ENCODE data around the gene MAPK14. TPM values are rescaled to one million over a fixed set of nuclear protein-coding genes. Genes with fewer than 3 reads are reported as not detected.

The MAPK14 gene
- total and polyA plus RNA-seq, 2 donors (not counting 1 experiment from before 2014, with no cell fraction given), result 55.9 to 57.8 TPM

GRCh38 chr6:36042618-36043260 is 15.1 kb downstream of the MAPK14 start:
- Histone ChIP-seq H4K20me1 (ENCODE audit: control insufficient read depth, extremely low read depth, insufficient read depth, low read length) (peaks cover 2% of the 10 kb centered on the region), H3K4me3 (replicated peaks in 1 of 4; ENCODE audit: control extremely low read depth in 1 of 4, insufficient read depth in 1 of 4, low read depth in 3 of 4, low read length in 4 of 4) (no peak overlapping the region), H3K4me2 (ENCODE audit: extremely low read depth, insufficient read depth, low read length) (no peak overlapping the region), H3K36me3 (ENCODE audit: control insufficient read depth, insufficient read depth, low read length) (no peaks in the 10 kb centered on the region), H2AFZ (ENCODE audit: low read length) (no peak overlapping the region), H3K27me3 (ENCODE audit: control insufficient read depth, insufficient read depth, low read length) (no peaks in the 10 kb centered on the region), H3K27ac (ENCODE audit: insufficient read depth, low read length) (no peak overlapping the region), H3K9me3 (ENCODE audit: control insufficient read depth, insufficient read depth, low read depth, low read length) (no peaks in the 10 kb centered on the region), H3K4me1 (ENCODE audit: control insufficient read depth, extremely low read depth, insufficient read depth, low read length) (peaks cover 2% of the 10 kb centered on the region), H3K9ac (ENCODE audit: insufficient read depth, low read length) (no peak overlapping the region), H3K79me2 (ENCODE audit: control insufficient read depth, insufficient read depth, low read length) (peaks cover 84% of the 10 kb centered on the region)
- TF ChIP-seq EZH2 (IDR thresholded peaks at IDR 0.05; ENCODE audit: low read length, missing control alignments), result no peak
- TF ChIP-seq CTCF (conservative IDR thresholded peaks at IDR 0.05 in 1 of 2, IDR thresholded peaks at IDR 0.05 in 1 of 2; ENCODE audit: low read depth in 1 of 2, low read length in 2 of 2), result no peak
- no peak for DNase-seq (ENCODE audit: low read depth in 2 of 2)

- no peak for DNase-seq (ENCODE audit: low read depth in 2 of 2)
- Histone ChIP-seq H3K79me2 (ENCODE audit: control insufficient read depth, insufficient read depth, low read length) (peaks cover 64% of the 10 kb centered on the region), H3K4me3 (replicated peaks in 1 of 4; ENCODE audit: control extremely low read depth in 1 of 4, insufficient read depth in 1 of 4, low read depth in 3 of 4, low read length in 4 of 4) (no peak overlapping the region), H3K9me3 (ENCODE audit: control insufficient read depth, insufficient read depth, low read depth, low read length) (no peaks in the 10 kb centered on the region), H3K4me2 (ENCODE audit: extremely low read depth, insufficient read depth, low read length) (no peak overlapping the region), H3K27me3 (ENCODE audit: control insufficient read depth, insufficient read depth, low read length) (no peaks in the 10 kb centered on the region), H3K36me3 (ENCODE audit: control insufficient read depth, insufficient read depth, low read length) (no peaks in the 10 kb centered on the region), H3K4me1 (ENCODE audit: control insufficient read depth, extremely low read depth, insufficient read depth, low read length) (peaks cover 4% of the 10 kb centered on the region), H2AFZ (ENCODE audit: low read length) (no peak overlapping the region), H3K27ac (ENCODE audit: insufficient read depth, low read length) (no peak overlapping the region), H3K9ac (ENCODE audit: insufficient read depth, low read length) (no peak overlapping the region), H4K20me1 (ENCODE audit: control insufficient read depth, extremely low read depth, insufficient read depth, low read length) (peaks cover 3% of the 10 kb centered on the region)
- TF ChIP-seq CTCF (conservative IDR thresholded peaks at IDR 0.05 in 1 of 2, IDR thresholded peaks at IDR 0.05 in 1 of 2; ENCODE audit: low read depth in 1 of 2, low read length in 2 of 2), result no peak
- no peak for TF ChIP-seq EZH2 (IDR thresholded peaks at IDR 0.05; ENCODE audit: low read length, missing control alignments)
These were observed 22.0 kb downstream of the MAPK14 start for GRCh38 chr6:36049582-36049981.

- H3K36me3 ChIP-seq (ENCODE audit: control insufficient read depth, insufficient read depth, low read length), result no peaks in the 10 kb centered on the region
- H3K4me2 ChIP-seq (ENCODE audit: extremely low read depth, insufficient read depth, low read length), result no peak overlapping the region
- no peak for DNase-seq (ENCODE audit: low read depth in 2 of 2)
- H3K79me2 ChIP-seq (ENCODE audit: control insufficient read depth, insufficient read depth, low read length), result peaks cover 60% of the 10 kb centered on the region
- peaks cover 3% of the 10 kb centered on the region for H4K20me1 ChIP-seq (ENCODE audit: control insufficient read depth, extremely low read depth, insufficient read depth, low read length)
- no peak overlapping the region for H3K27ac ChIP-seq (ENCODE audit: insufficient read depth, low read length)
- no peak overlapping the region for H2AFZ ChIP-seq (ENCODE audit: low read length)
- peaks cover 4% of the 10 kb centered on the region for H3K4me1 ChIP-seq (ENCODE audit: control insufficient read depth, extremely low read depth, insufficient read depth, low read length)
- TF ChIP-seq CTCF (conservative IDR thresholded peaks at IDR 0.05 in 1 of 2, IDR thresholded peaks at IDR 0.05 in 1 of 2; ENCODE audit: low read depth in 1 of 2, low read length in 2 of 2) (no peak), EZH2 (IDR thresholded peaks at IDR 0.05; ENCODE audit: low read length, missing control alignments) (no peak)
- H3K9me3 ChIP-seq (ENCODE audit: control insufficient read depth, insufficient read depth, low read depth, low read length), result no peaks in the 10 kb centered on the region
- H3K4me3 ChIP-seq (replicated peaks in 1 of 4; ENCODE audit: control extremely low read depth in 1 of 4, insufficient read depth in 1 of 4, low read depth in 3 of 4, low read length in 4 of 4), result no peak overlapping the region
- H3K27me3 ChIP-seq (ENCODE audit: control insufficient read depth, insufficient read depth, low read length), result no peaks in the 10 kb centered on the region
- H3K9ac ChIP-seq (ENCODE audit: insufficient read depth, low read length), result no peak overlapping the region
These were observed 22.7 kb downstream of the MAPK14 start for GRCh38 chr6:36050305-36050704.

All from fibroblast of lung (primary cell).